Measurements from ENCODE around the gene EFCAB6.

- no peak for TF ChIP-seq CTCF (IDR thresholded peaks at IDR 0.05)
- TF ChIP-seq EZH2 (IDR thresholded peaks at IDR 0.05; ENCODE audit: borderline replicate concordance, insufficient read depth, low read depth, low read length, poor library complexity, severe bottlenecking): no peak
Observed at GRCh38 chr22:43488031-43488866, 323.9 kb downstream of the EFCAB6 start.
